NCI-H2171 treated with DMSO at 0.1 percent for 48 hours (cell line): Measurements from ENCODE around the gene GAPDHS.

Experiments used
- DNase-seq: peaks from one replicate; lab custom pipeline; 2025; lab: John Stamatoyannopoulos, UW

GAPDHS gene

GRCh38 chr19:35539850-35540249 lies 6.6 kb downstream of the GAPDHS start:
- DNase-seq = no peak

DNA sequence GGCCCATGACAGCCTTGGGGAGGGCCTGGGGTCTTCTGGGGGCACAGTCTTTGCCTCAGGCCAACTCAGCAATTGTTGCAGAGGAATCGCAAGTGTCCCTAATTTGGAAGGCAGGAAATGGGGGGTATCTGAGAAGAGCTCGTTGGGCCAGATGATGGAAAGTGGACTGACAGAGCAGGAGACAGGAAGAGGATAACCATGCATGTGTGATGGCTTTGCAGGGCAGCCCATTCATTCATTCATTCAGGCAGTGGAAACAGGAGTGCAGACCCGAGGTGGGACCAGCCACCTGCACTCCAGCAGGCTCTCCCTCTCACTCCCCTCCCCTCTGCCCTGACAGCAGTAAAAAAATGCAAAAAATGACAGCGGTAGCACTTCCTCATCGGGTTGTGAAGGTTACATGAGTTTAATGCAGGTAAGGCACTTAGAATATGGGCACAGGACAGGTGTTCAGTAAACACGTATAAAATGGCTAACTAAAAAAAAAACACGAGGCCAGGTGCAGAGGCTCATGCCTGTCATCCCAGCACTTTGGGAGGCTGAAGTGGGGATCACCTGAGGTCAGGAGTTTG lies 7.2 kb downstream of the GAPDHS start:
- no peak for DNase-seq

DNA sequence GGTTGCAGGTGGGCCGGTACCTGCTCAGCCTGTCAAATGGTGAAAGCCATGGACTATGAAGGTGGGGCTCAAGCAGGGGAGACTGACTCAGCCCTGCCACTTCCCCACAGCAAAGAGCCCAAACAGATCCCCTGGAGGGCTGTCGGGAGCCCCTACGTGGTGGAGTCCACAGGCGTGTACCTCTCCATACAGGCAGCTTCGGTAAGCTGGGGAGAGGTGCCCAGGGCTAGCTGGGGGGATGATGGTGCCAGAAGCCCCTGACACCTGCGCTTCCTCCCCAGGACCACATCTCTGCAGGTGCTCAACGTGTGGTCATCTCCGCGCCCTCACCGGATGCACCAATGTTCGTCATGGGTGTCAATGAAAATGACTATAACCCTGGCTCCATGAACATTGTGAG lies 9.0 kb downstream of the GAPDHS start:
- no peak for DNase-seq

DNA sequence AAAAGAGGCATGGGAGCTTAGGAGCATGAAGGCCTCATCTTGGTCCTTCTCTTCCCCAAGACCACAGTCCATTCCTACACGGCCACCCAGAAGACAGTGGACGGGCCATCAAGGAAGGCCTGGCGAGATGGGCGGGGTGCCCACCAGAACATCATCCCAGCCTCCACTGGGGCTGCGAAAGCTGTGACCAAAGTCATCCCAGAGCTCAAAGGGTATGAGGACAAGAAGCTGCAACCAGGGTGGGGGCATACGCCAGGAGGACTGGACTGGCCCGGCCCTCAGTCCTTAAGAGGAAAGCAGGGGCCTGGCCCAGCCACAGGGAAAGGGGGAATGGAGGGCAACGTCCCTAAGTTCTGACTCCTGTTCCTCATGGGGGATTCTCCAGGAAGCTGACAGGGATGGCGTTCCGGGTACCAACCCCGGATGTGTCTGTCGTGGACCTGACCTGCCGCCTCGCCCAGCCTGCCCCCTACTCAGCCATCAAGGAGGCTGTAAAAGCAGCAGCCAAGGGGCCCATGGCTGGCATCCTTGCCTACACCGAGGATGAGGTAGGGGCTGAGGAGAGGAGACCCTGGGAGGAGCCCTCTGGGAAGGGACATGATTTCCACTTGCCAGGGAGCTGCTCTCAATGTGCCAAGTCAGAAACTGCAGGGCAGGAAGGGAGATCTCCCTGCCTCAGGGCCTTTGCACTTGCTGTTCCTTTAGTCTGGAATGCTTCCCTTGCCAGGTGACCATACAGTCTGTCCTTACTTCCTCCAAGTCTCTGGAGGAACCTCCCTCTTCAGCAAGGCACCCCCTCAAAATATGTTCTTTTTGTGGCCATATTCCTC lies 10.2 kb downstream of the GAPDHS start:
- DNase-seq = no peak

DNA sequence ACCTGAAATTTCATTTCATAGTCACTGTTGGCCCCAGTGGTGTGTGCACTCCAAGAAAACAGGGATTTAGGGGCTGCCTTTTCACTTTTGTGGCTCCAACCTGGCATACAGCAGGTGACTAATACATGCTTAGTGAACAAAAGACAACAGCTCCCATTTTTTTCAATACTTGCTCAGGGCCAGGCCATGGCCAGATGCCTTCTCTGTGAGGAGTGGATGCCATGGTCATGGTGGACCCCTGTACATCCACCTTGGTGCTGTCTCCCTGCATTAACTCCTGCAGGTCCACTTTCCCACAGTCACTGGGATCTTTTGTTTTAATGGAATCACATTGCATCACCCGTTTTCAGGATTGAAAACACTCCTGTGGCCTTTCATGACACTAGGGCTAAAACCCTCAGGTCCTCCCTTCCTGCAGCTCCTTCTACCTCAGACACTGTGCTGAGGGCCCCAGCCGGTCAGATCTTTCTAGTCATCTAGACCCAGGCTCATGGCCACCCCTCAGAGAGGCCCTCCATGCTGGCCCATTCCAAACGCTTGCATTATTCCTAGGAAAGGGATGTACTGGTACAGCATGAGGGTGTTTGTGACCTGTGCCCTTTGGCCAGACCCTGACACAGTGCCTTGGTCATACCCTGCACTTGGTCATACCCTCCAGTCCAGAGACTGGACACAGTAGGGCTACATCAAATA lies 11.0 kb downstream of the GAPDHS start:
- no peak for DNase-seq

DNA sequence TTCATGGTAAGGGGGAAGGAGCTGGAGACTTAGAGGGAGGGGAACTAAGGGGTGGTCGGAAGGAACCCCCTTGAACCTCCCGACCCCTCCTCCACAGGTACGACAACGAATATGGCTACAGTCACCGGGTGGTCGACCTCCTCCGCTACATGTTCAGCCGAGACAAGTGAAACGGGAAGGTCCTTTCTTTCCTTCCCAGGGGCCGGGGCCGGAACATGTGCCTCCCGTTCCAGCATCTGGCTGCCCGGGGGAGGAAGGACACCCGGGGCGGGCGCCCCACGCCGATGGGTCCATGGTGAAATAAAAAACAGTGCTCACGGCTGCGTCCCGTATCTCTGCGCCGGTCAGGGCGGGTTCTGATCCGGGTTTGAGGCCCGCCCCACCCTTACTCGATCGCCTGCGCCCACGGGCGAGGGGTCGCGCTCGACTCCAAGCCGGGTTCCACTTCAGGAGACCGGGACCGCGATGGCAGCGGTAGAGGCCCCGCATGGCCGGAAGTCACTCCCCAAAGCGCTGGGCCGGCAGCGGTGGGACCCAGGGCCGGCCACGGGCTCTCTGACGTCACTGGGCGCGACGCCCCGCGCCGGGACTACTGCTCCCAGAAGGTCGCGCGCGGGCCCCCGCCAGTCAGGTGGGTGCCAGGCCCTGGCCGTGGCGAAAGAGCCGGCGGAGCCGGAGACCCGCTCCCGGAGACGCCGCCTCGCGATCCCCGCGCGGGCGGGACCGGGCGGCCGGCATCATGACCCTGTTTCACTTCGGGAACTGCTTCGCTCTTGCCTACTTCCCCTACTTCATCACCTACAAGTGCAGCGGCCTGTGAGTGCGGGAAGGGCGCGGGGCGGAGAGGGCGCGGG lies 12.0 kb downstream of the GAPDHS start, which contains the start of gene TMEM147:
Gene TMEM147 (plus strand): TSS at position 626 of the 854 bp plus-strand sequence. CDS start 114 bp downstream, at position 740.
- DNase-seq = peak; percentile 79

DNA sequence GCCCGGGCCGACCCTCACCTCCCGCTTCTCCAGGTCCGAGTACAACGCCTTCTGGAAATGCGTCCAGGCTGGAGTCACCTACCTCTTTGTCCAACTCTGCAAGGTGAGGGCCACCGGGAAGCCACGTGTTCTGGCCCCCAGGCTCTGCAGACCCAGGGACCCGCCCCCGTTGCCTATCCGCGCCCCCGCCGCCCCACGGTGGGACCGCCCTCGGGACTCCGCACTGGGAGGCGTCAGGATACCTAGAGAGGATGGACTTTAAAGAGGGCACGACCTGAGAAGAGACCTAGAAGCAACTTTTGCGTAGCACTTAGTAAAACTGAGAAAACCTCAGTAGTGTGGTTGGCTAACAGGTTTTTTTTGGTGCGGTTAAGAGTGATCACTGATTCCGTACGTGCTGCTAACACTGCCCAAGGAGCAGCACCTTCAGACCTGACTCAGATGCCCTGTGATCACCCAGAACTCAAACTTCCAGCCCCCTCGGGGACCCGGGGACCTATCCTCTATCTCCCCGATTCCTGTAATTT lies 12.7 kb downstream of the GAPDHS start:
- peak; percentile 26 for DNase-seq

- no peak for DNase-seq
These were observed 13.3 kb downstream of the GAPDHS start for GRCh38 chr19:35546532-35546931.

DNA sequence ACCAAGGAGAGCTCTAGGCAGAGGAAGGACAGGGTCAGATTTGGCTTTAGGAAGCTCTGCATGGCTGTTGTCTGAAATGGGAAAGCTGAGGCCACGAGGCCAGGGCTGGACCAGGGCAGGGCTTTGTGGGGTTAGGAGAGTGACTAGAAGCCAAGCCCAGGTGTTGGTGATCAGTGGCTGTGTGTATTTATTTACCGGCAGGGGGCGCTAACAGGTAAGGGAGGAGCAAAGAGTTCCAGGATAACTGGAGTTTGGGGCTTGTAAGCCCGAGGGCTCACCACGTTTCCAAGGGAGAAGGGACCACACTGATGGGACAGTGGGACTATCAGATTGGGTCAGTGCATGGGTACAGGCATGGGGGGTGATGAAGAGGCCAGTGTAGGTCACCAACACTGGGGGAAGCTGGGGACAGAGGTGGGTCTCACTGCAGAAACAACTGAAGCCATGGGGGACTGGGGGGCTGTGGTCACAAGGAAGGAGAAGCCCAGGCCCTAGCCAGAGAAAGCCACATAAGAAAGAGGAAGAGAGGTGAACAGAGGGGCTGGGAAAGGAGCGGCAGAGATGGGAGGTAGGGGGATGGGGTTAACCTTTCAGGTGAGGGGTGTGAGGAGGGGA lies 16.0 kb downstream of the GAPDHS start:
- DNase-seq = peak; percentile 41

- DNase-seq = no peak
These were observed 16.7 kb downstream of the GAPDHS start for GRCh38 chr19:35549879-35550523.

GRCh38 chr19:35551091-35551810 lies 18.0 kb downstream of the GAPDHS start:
- DNase-seq = no peak

GRCh38 chr19:35552534-35553384 lies 19.5 kb downstream of the GAPDHS start:
- no peak for DNase-seq

DNA sequence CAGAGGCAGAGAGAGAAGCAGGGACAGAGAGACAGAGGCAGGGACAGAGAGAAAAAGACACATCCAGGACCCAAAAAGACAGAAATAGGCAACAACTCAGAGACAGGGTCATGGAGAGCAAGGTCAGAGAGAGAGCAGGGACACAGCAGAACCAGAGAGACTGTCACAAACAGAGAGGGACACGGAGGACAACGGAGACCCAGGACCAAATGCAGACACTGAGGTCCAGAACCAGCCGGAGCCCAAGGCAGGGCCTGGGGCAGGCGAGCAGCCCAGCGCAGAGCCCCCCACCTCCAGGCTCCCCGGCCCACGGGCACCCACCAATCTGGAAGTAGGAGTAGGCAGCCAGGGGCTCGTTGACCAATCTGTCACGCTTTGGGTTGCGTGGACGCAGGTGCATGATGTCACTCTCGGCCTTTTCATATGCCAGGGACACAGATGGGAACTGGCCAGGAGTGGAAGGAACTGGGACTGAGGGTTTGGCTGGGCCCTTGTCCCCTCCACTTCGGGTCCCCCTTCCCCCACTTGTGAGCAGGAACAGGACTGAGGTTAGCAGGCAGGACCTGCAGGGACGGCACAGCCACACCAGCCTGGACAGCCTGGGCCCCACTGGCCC lies 20.2 kb downstream of the GAPDHS start:
- DNase-seq = no peak

GRCh38 chr19:35554076-35554475 lies 20.8 kb downstream of the GAPDHS start:
- DNase-seq = no peak

DNA sequence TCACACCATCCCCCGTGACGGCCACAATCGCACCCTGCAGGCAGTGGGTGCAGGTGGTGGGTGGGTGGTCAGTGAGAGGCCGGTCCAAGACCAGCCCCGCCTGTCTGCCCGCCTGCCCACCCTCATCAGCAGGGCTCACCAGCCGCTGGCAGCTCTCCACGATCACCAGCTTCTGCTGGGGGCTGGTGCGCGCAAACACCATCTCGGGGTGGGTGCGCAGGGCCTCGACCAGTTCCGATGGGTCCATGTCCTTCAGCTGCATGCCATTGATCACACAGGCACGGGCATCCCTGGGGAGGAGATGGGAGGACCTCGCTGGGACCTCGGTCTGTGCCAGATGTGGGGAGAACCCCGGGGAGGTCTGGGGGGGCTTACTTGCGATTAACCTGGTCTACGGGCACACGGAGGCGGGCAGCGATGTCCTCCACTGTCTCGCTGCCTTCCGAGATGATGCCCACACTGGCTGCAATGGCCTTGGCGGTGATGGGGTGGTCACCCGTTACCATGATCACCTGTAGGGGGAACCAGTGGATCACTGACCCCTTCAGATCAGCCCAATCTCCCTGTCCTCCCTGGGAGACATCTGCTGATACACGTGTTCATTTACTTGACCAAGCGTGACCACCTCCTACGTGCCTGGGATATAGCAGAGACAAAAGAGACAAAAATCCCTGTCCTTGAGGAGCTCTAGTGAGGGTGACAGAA lies 22.2 kb downstream of the GAPDHS start:
- DNase-seq = no peak

- DNase-seq = no peak
These were observed 22.9 kb downstream of the GAPDHS start for GRCh38 chr19:35556025-35556590.

DNA sequence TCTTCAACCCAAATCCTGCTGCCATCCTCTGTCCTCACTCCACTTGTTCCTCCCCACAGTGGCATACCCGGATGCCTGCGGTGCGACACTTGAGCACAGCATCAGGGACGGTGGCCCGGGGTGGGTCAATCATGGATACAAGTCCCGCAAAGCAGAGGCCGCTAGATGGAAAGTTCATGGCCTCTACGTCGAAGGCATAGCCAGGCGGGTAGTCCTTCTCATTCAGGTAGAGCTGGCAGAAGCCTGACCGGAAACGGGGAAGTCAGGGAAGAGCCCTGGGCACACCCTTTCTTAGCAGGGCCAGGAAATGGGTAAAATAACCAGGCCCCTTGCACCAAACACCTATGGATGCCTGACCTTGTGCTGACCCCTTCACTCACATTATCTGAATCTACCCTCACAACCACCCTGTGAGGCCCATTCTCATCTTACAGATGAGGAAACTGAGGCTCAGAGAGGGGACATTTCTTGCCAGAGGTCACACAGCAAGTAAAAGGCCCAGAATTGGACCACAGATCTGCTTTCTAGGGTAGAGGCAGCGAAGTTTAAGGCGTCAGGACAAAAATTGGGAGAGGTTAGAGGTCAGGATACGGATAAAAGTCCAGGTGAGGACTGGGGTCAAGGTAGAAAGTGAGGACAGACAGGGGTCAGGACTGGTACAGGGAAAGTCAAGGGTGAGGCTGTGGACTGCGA lies 23.7 kb downstream of the GAPDHS start:
- no peak for DNase-seq
